ENCODE results near the gene ARSJ.

DNA sequence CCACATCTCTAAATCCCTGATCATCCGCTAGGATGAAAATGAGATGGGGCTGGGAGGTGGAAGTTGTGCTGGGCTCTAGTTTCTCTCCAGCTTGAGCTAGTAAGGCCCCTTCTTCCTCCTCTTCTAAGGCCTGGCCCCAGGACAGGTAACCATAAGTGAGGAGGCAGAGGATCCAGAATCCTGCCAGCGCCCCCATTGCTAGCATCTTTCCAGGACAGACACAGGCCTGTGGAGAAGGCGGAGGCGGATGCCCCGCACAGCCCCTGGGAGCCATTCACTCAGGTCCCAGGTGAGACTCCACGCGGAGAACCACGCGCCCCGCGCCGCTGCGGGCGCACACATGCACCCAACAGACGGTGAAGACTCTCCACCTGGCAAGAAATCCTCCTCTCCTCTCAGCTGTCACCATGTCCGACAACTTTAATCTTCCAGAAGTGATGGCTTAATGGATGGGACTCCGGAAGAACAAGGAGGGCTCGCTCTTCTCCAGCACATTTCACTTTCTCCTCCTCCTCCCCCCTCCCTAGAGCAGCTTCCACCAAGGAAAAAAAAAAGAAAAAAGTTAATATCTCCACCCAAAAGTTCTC is 793 bp downstream of the ARSJ start:
- TF ChIP-seq, protein P1, sequence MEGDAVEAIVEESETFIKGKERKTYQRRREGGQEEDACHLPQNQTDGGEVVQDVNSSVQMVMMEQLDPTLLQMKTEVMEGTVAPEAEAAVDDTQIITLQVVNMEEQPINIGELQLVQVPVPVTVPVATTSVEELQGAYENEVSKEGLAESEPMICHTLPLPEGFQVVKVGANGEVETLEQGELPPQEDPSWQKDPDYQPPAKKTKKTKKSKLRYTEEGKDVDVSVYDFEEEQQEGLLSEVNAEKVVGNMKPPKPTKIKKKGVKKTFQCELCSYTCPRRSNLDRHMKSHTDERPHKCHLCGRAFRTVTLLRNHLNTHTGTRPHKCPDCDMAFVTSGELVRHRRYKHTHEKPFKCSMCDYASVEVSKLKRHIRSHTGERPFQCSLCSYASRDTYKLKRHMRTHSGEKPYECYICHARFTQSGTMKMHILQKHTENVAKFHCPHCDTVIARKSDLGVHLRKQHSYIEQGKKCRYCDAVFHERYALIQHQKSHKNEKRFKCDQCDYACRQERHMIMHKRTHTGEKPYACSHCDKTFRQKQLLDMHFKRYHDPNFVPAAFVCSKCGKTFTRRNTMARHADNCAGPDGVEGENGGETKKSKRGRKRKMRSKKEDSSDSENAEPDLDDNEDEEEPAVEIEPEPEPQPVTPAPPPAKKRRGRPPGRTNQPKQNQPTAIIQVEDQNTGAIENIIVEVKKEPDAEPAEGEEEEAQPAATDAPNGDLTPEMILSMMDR (conservative IDR thresholded peaks at IDR 0.05; ENCODE audit: low read depth, low read length), result no peak
- no peak for TF ChIP-seq EZH2 (IDR thresholded peaks at IDR 0.05; ENCODE audit: borderline replicate concordance, low read depth, low read length, poor library complexity, severe bottlenecking)
